GM18907 (cell line): ENCODE data around the gene RASL12.
"Not testable (repeated sequence)": the region's sequence is repeated elsewhere in the genome, so short reads cannot be mapped to it uniquely, and the experiment has no call there.

Source experiments
- ATAC-seq: cut with Tn5 transposase; IDR thresholded peaks from one replicate; pipeline ENCODE4 v1.9.1; 2021; ENCODE audit warnings: mild to moderate bottlenecking, moderate library complexity; ENCODE audit not compliant: unreplicated experiment

The RASL12 gene

GRCh38 chr15:65057549-65057940 lies 10.2 kb downstream of the RASL12 start:
- no peak for ATAC-seq

GRCh38 chr15:65056868-65057548 lies 10.8 kb downstream of the RASL12 start:
- no peak for ATAC-seq

- no peak for ATAC-seq
Observed at GRCh38 chr15:65056106-65056505, 11.7 kb downstream of the RASL12 start.

- no peak for ATAC-seq
Observed at GRCh38 chr15:65055201-65055870, 12.5 kb downstream of the RASL12 start.

- peak; percentile 43 for ATAC-seq
Observed at GRCh38 chr15:65054333-65055200, 13.2 kb downstream of the RASL12 start.

GRCh38 chr15:65052956-65053355 lies 14.8 kb downstream of the RASL12 start:
- no peak for ATAC-seq

- no peak for ATAC-seq
Observed at GRCh38 chr15:65051266-65051665, 16.5 kb downstream of the RASL12 start.

- no peak for ATAC-seq
Observed at GRCh38 chr15:65050270-65050669, 17.5 kb downstream of the RASL12 start.

GRCh38 chr15:65049418-65049840 lies 18.4 kb downstream of the RASL12 start:
- peak; percentile 91 for ATAC-seq

- ATAC-seq, result no peak
Observed at GRCh38 chr15:65048241-65048640, 19.6 kb downstream of the RASL12 start.

GRCh38 chr15:65044724-65045481 lies 22.9 kb downstream of the RASL12 start, which contains the start of gene SLC51B:
Gene SLC51B, plus strand, starts transcription at chr15:65045387. Its CDS starts 4,618 bp downstream, at chr15:65050005.
- ATAC-seq, result no peak

GRCh38 chr15:65044218-65044617 lies 23.6 kb downstream of the RASL12 start:
- ATAC-seq, result not testable (repeated sequence)

GRCh38 chr15:65042776-65043327 lies 24.9 kb downstream of the RASL12 start:
- no peak for ATAC-seq

- ATAC-seq, result no peak
Observed at GRCh38 chr15:65041787-65042186, 26.0 kb downstream of the RASL12 start.

GRCh38 chr15:65040461-65040860 lies 27.3 kb downstream of the RASL12 start:
- ATAC-seq, result no peak

- no peak for ATAC-seq
Observed at GRCh38 chr15:65038836-65039235, 29.0 kb downstream of the RASL12 start.

GRCh38 chr15:65038428-65038827 lies 29.4 kb downstream of the RASL12 start:
- ATAC-seq, result no peak

GRCh38 chr15:65037309-65037708 lies 30.5 kb downstream of the RASL12 start:
- no peak for ATAC-seq

GRCh38 chr15:65034719-65035118 lies 33.1 kb downstream of the RASL12 start:
- ATAC-seq, result no peak

GRCh38 chr15:65033659-65034269 lies 34.0 kb downstream of the RASL12 start:
- no peak for ATAC-seq
